Mucosa of gallbladder (tissue), 1 donor: ENCODE measurements around the gene NUP160. TPM values are rescaled to one million over a fixed set of nuclear protein-coding genes. Genes with fewer than 3 reads are reported as not detected.

Experiments
- total RNA-seq: library from RNA; stranded (reverse); gene quantifications from one replicate; pipeline ENCODE4 v1.2.1, GENCODE V29; 2021
- donor health status: DM: no; HTN: no; CAD: no.

Gene NUP160
- total RNA-seq, 1 donor from 2014 or later = 26.1 TPM

Other genes starting within 250 kb of the NUP160 start
- 65.7 TPM for gene MTCH2, start 205.8 kb downstream of the NUP160 start, total RNA-seq
- 5.6 TPM for gene AGBL2, start 133.0 kb downstream of the NUP160 start, total RNA-seq
- 64.6 TPM for gene FNBP4, start 81.0 kb downstream of the NUP160 start, total RNA-seq
- 53.4 TPM for gene PTPRJ, start 132.2 kb upstream of the NUP160 start, total RNA-seq